ENCODE results near the gene AMDHD1. TPM values are rescaled to one million over a fixed set of nuclear protein-coding genes. Genes with fewer than 3 reads are reported as not detected.

Gene AMDHD1
- total and polyA plus RNA-seq, 4 experiments from 2014 or later: 0.29 to 2.3 (median 1.8) TPM; not detected in 1

GRCh38 chr12:95951515-95951914, 8.4 kb downstream of the AMDHD1 start:
- Histone ChIP-seq H3K4me1 (ENCODE audit: insufficient read depth, low read length) (no peaks in the 10 kb centered on the region), H3K27ac (ENCODE audit: low read depth, low read length) (no peak overlapping the region), H3K36me3 (ENCODE audit: insufficient read depth, low read length) (no peaks in the 10 kb centered on the region), H3K4me3 (ENCODE audit: low read length in 2 of 2) (no peak overlapping the region), H3K27me3 (ENCODE audit: insufficient read depth, low read length) (no peaks in the 10 kb centered on the region), H3K9me3 (ENCODE audit: control insufficient read depth in 1 of 2, low read length in 2 of 2) (no peaks in the 10 kb centered on the region)
- ChIA-PET CTCF (ENCODE audit: partially characterized antibody) (interaction anchor here (2.0 to 3.1 kb wide), 2 partner anchors 34 to 47 kb away, joined by 5 to 9 read pairs; no protein-coding TSS in a partner anchor), POLR2A (ENCODE audit: partially characterized antibody) (interaction anchor here (2.4 kb wide), 1 partner anchor 8 kb away, joined by 7 read pairs; the partner anchor contains the start of genes AMDHD1 and CCDC38)
- no peak overlapping the region for H3K27ac Mint-ChIP-seq
- H3K4me1 Mint-ChIP-seq: no peaks in the 10 kb centered on the region
- peaks cover 0 to 8% of the 10 kb centered on the region in 2 donors for H3K36me3 Mint-ChIP-seq
- DNase-seq: no peak
- H3K9me3 Mint-ChIP-seq: peaks cover 0 to 4% (median 0%) of the 10 kb centered on the region in 8 donors
- intact Hi-C loops (cut with micrococcal nuclease): no loop called here
- no peak overlapping the region for H3K4me3 Mint-ChIP-seq
- H3K27me3 Mint-ChIP-seq: peaks cover 2 to 10% of the 10 kb centered on the region in 2 donors

- H3K27ac Mint-ChIP-seq: no peak overlapping the region
Observed at GRCh38 chr12:95953000-95953399, 9.9 kb downstream of the AMDHD1 start.

GRCh38 chr12:95955549-95956159, 12.5 kb downstream of the AMDHD1 start:
- Histone ChIP-seq H3K4me3 (ENCODE audit: low read length in 2 of 2) (no peak overlapping the region), H3K4me1 (ENCODE audit: insufficient read depth, low read length) (no peaks in the 10 kb centered on the region), H3K27ac (ENCODE audit: low read depth, low read length) (no peak overlapping the region), H3K36me3 (ENCODE audit: insufficient read depth, low read length) (no peaks in the 10 kb centered on the region), H3K9me3 (ENCODE audit: control insufficient read depth in 1 of 2, low read length in 2 of 2) (no peaks in the 10 kb centered on the region), H3K27me3 (ENCODE audit: insufficient read depth, low read length) (no peaks in the 10 kb centered on the region)
- H3K4me1 Mint-ChIP-seq: no peaks in the 10 kb centered on the region
- ChIA-PET CTCF (ENCODE audit: partially characterized antibody) (interaction anchor here (1.0 to 2.1 kb wide), 4 partner anchors 12 to 43 kb away, joined by 3 to 9 read pairs (median 6); partner anchors contain the start of gene AMDHD1), POLR2A (ENCODE audit: partially characterized antibody) (interaction anchor here (2.1 kb wide), 1 partner anchor 13 kb away, joined by 11 read pairs; the partner anchor contains the start of genes AMDHD1 and CCDC38)
- no peak for DNase-seq
- H3K4me3 Mint-ChIP-seq: no peak overlapping the region
- peaks cover 0 to 4% of the 10 kb centered on the region in 2 donors for H3K36me3 Mint-ChIP-seq
- peaks cover 0 to 4% (median 0%) of the 10 kb centered on the region in 8 donors for H3K9me3 Mint-ChIP-seq
- no peak overlapping the region for H3K27ac Mint-ChIP-seq
- intact Hi-C loops (cut with micrococcal nuclease): no loop called here
- H3K27me3 Mint-ChIP-seq: peaks cover 0 to 8% of the 10 kb centered on the region in 2 donors

More at GRCh38 chr12:95953000-95953399, 9.9 kb downstream of the AMDHD1 start:
- intact Hi-C loops (cut with micrococcal nuclease): no loop called here
- POLR2A ChIA-PET (ENCODE audit: partially characterized antibody): interaction anchor here (2.4 kb wide), 1 partner anchor 10 kb away, joined by 7 read pairs; the partner anchor contains the start of genes AMDHD1 and CCDC38
- no peaks in the 10 kb centered on the region for H3K9me3 ChIP-seq (ENCODE audit: control insufficient read depth in 1 of 2, low read length in 2 of 2)
- no peak overlapping the region for H3K4me3 ChIP-seq (ENCODE audit: low read length in 2 of 2)
- H3K36me3 ChIP-seq (ENCODE audit: insufficient read depth, low read length): no peaks in the 10 kb centered on the region
- no peaks in the 10 kb centered on the region for H3K4me1 ChIP-seq (ENCODE audit: insufficient read depth, low read length)
- H3K4me3 Mint-ChIP-seq: no peak overlapping the region
- H3K27me3 Mint-ChIP-seq: peaks cover 2 to 10% of the 10 kb centered on the region in 2 donors
- CTCF ChIA-PET (ENCODE audit: partially characterized antibody): interaction anchor here (1.1 to 3.1 kb wide), 4 partner anchors 8 to 46 kb away, joined by 3 to 9 read pairs (median 6); partner anchors contain the start of genes AMDHD1 and CCDC38
- H3K27ac ChIP-seq (ENCODE audit: low read depth, low read length): no peak overlapping the region
- peaks cover 0 to 4% (median 0%) of the 10 kb centered on the region in 8 donors for H3K9me3 Mint-ChIP-seq
- peaks cover 0 to 8% of the 10 kb centered on the region in 2 donors for H3K36me3 Mint-ChIP-seq
- H3K4me1 Mint-ChIP-seq: no peaks in the 10 kb centered on the region
- no peaks in the 10 kb centered on the region for H3K27me3 ChIP-seq (ENCODE audit: insufficient read depth, low read length)
- DNase-seq: no peak

DNA sequence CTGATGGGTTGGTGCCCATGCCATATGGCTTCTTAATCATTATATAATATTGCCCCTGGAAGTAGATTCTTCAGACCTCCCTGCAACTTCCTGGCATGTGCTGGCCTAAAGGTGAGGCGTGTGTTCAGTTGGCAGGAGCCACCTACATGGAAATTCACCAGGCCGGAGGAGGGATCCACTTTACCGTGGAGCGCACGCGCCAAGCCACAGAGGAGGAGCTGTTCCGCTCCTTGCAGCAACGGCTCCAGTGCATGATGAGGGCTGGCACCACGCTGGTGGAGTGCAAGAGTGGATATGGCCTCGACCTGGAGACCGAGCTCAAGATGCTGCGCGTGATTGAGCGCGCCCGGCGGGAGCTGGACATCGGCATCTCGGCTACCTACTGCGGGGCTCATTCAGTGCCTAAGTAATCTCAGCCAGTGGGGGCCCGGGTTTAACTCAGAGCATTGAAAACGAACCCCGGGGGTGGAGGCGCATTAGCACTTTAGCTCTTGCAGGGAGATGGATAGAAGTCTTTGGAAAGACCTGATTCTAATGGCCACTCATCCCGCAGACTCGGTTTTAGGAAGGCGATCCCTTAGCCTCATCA, 13.5 kb downstream of the AMDHD1 start:
- ChIA-PET POLR2A (ENCODE audit: partially characterized antibody) (interaction anchor here (1.1 kb wide), 1 partner anchor 13 kb away, joined by 3 read pairs; the partner anchor contains the start of gene AMDHD1), CTCF (ENCODE audit: partially characterized antibody) (interaction anchor here (1.7 to 2.1 kb wide), 2 partner anchors 13 to 42 kb away, joined by 8 to 9 read pairs; partner anchors contain the start of gene AMDHD1)
- Mint-ChIP-seq H3K9me3 (no peaks in the 10 kb centered on the region), H3K4me3 (no peak overlapping the region), H3K36me3 (peaks cover 0 to 4% of the 10 kb centered on the region in 2 donors), H3K27me3 (peaks cover 0 to under 1% of the 10 kb centered on the region in 2 donors), H3K27ac (no peak overlapping the region), H3K4me1 (no peaks in the 10 kb centered on the region)
- no peaks in the 10 kb centered on the region for H3K36me3 ChIP-seq (ENCODE audit: insufficient read depth, low read length)
- DNase-seq: no peak
- no peak overlapping the region for H3K27ac ChIP-seq (ENCODE audit: low read depth, low read length)
- no peaks in the 10 kb centered on the region for H3K27me3 ChIP-seq (ENCODE audit: insufficient read depth, low read length)
- intact Hi-C loops (cut with micrococcal nuclease): no loop called here
- no peak overlapping the region for H3K4me3 ChIP-seq (ENCODE audit: low read length in 2 of 2)
- no peaks in the 10 kb centered on the region for H3K9me3 ChIP-seq (ENCODE audit: control insufficient read depth in 1 of 2, low read length in 2 of 2)
- no peaks in the 10 kb centered on the region for H3K4me1 ChIP-seq (ENCODE audit: insufficient read depth, low read length)

GRCh38 chr12:95959107-95959506, 16.0 kb downstream of the AMDHD1 start:
- ChIA-PET POLR2A (ENCODE audit: partially characterized antibody) (interaction anchor here (1.8 kb wide), 1 partner anchor 16 kb away, joined by 5 read pairs; the partner anchor contains the start of genes AMDHD1 and CCDC38), CTCF (ENCODE audit: partially characterized antibody) (interaction anchor here (1.7 kb wide), 1 partner anchor 41 kb away, joined by 8 read pairs; no protein-coding TSS in a partner anchor)
- Histone ChIP-seq H3K36me3 (ENCODE audit: insufficient read depth, low read length) (no peaks in the 10 kb centered on the region), H3K4me3 (ENCODE audit: low read length in 2 of 2) (no peak overlapping the region), H3K27me3 (ENCODE audit: insufficient read depth, low read length) (no peaks in the 10 kb centered on the region), H3K27ac (ENCODE audit: low read depth, low read length) (no peak overlapping the region), H3K4me1 (ENCODE audit: insufficient read depth, low read length) (no peaks in the 10 kb centered on the region), H3K9me3 (ENCODE audit: control insufficient read depth in 1 of 2, low read length in 2 of 2) (no peaks in the 10 kb centered on the region)
- H3K27ac Mint-ChIP-seq: no peak overlapping the region
- no peak overlapping the region for H3K4me3 Mint-ChIP-seq
- no peaks in the 10 kb centered on the region for H3K36me3 Mint-ChIP-seq
- H3K4me1 Mint-ChIP-seq: no peaks in the 10 kb centered on the region
- intact Hi-C loops (cut with micrococcal nuclease): no loop called here
- no peaks in the 10 kb centered on the region for H3K9me3 Mint-ChIP-seq
- no peaks in the 10 kb centered on the region for H3K27me3 Mint-ChIP-seq
- DNase-seq: no peak

- POLR2A ChIA-PET (ENCODE audit: partially characterized antibody): no interaction called here
- intact Hi-C loops (cut with micrococcal nuclease): no loop called here
- Histone ChIP-seq H3K4me3 (ENCODE audit: low read length in 2 of 2) (no peak overlapping the region), H3K36me3 (ENCODE audit: insufficient read depth, low read length) (no peaks in the 10 kb centered on the region), H3K27ac (ENCODE audit: low read depth, low read length) (no peak overlapping the region), H3K4me1 (ENCODE audit: insufficient read depth, low read length) (no peaks in the 10 kb centered on the region), H3K9me3 (ENCODE audit: control insufficient read depth in 1 of 2, low read length in 2 of 2) (no peaks in the 10 kb centered on the region), H3K27me3 (ENCODE audit: insufficient read depth, low read length) (no peaks in the 10 kb centered on the region)
- Mint-ChIP-seq H3K4me3 (no peak overlapping the region), H3K27ac (no peak overlapping the region), H3K4me1 (no peaks in the 10 kb centered on the region), H3K27me3 (no peaks in the 10 kb centered on the region), H3K9me3 (no peaks in the 10 kb centered on the region), H3K36me3 (no peaks in the 10 kb centered on the region)
- DNase-seq: no peak
- CTCF ChIA-PET (ENCODE audit: partially characterized antibody): interaction anchor here (1.0 kb wide), 1 partner anchor 33 kb away, joined by 3 read pairs; no protein-coding TSS in a partner anchor
Observed at GRCh38 chr12:95960241-95960640, 17.1 kb downstream of the AMDHD1 start.

DNA sequence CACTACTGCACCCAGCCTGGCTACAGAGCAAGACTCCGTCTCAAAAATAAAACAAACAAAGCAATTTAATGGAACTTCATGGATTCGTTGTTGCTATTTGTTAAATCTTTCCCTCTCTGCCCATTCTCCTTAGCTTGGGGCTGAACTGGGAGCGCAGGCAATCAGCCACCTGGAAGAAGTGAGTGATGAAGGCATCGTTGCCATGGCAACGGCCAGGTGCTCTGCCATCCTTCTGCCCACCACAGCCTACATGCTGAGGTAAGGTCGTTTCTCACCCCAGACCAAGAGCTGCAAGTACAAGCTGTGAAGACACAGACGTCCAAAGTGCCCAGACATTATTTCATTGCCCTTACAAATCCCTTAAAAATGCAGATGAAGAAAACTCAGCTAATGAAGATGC, 19.1 kb downstream of the AMDHD1 start:
- Mint-ChIP-seq H3K9me3 (no peaks in the 10 kb centered on the region), H3K27me3 (no peaks in the 10 kb centered on the region), H3K27ac (no peak overlapping the region), H3K36me3 (peaks cover 5 to 8% of the 10 kb centered on the region in 2 donors), H3K4me1 (no peaks in the 10 kb centered on the region), H3K4me3 (no peak overlapping the region)
- CTCF ChIA-PET (ENCODE audit: partially characterized antibody): no interaction called here
- Histone ChIP-seq H3K9me3 (ENCODE audit: control insufficient read depth in 1 of 2, low read length in 2 of 2) (no peaks in the 10 kb centered on the region), H3K4me1 (ENCODE audit: insufficient read depth, low read length) (no peaks in the 10 kb centered on the region), H3K36me3 (ENCODE audit: insufficient read depth, low read length) (no peaks in the 10 kb centered on the region), H3K27ac (ENCODE audit: low read depth, low read length) (no peak overlapping the region), H3K27me3 (ENCODE audit: insufficient read depth, low read length) (no peaks in the 10 kb centered on the region), H3K4me3 (ENCODE audit: low read length in 2 of 2) (no peak overlapping the region)
- no peak for DNase-seq
- intact Hi-C loops (cut with micrococcal nuclease): no loop called here
- POLR2A ChIA-PET (ENCODE audit: partially characterized antibody): no interaction called here
